WTC11 (cell line): ENCODE data around the gene PARD3B. TPM values are rescaled to one million over a fixed set of nuclear protein-coding genes. Genes with fewer than 3 reads are reported as not detected.

Experiments
- ATAC-seq: fragments of 200-7000 bp; cut with Tn5 transposase; 2 replicates; pipeline ENCODE4 v1.10.0; 2021; ENCODE audit warnings: mild to moderate bottlenecking, moderate library complexity
- CTCF ChIA-PET: fragments of 300-600 bp; sonication (Branson Sonifier 250); formaldehyde crosslinking; loops from one replicate; lab custom pipeline; 2021; ENCODE audit warnings: antibody characterized with exemption; lab: Charles Lee
- POLR2A ChIA-PET: fragments of 350-600 bp; sonication (Branson Sonifier 250); formaldehyde crosslinking; loops from one replicate; lab custom pipeline; 2021; ENCODE audit warnings: antibody characterized with exemption; lab: Charles Lee
- DNase-seq: peaks from one replicate; pipeline ENCODE4 v3.0.0; 2021; ENCODE audit warnings: low spot score
- H3K27ac Mint-ChIP-seq: 2 replicates; pipeline ENCODE4 v1.8.0; 2021; ENCODE audit warnings: mixed read lengths
- H3K27me3 Mint-ChIP-seq: 2 replicates; pipeline ENCODE4 v1.8.0; 2021; ENCODE audit warnings: low read depth, mild to moderate bottlenecking, moderate library complexity, mixed read lengths
- H3K36me3 Mint-ChIP-seq: 2 replicates; pipeline ENCODE4 v1.8.0; 2021; ENCODE audit warnings: mixed read lengths
- H3K4me1 Mint-ChIP-seq: 2 replicates; pipeline ENCODE4 v1.8.0; 2022; ENCODE audit warnings: mixed read lengths
- H3K4me3 Mint-ChIP-seq: 2 replicates; pipeline ENCODE4 v1.8.0; 2021; ENCODE audit warnings: mild to moderate bottlenecking, moderate library complexity, mixed read lengths
- H3K9me3 Mint-ChIP-seq: 2 replicates; pipeline ENCODE4 v1.8.0; 2021; ENCODE audit warnings: mixed read lengths
- E2F1 ChIP-seq: sonication (generic); formaldehyde crosslinking; IDR thresholded peaks from 2 replicates; pipeline ENCODE4 v1.8.0; 2022; ENCODE audit warnings: mild to moderate bottlenecking, missing genetic modification reagents
- ERG ChIP-seq: fragments of 250-450 bp; sonication (Bioruptor Pico); IDR thresholded peaks from 2 replicates; pipeline ENCODE4 v1.8.0; 2021; ENCODE audit warnings: mild to moderate bottlenecking
- GABPB1 ChIP-seq: sonication (generic); formaldehyde crosslinking; IDR thresholded peaks from 2 replicates; pipeline ENCODE4 v1.8.1; 2023; ENCODE audit warnings: mild to moderate bottlenecking, missing genetic modification reagents
- IRF2 ChIP-seq: sonication (generic); formaldehyde crosslinking; IDR thresholded peaks from 2 replicates; pipeline ENCODE4 v1.8.0; 2022; ENCODE audit warnings: low read depth, missing genetic modification reagents, borderline replicate concordance
- NR3C1 ChIP-seq: sonication (generic); formaldehyde crosslinking; conservative IDR thresholded peaks from 2 replicates; pipeline ENCODE4 v1.8.1; 2023; ENCODE audit warnings: low read depth, mild to moderate bottlenecking, missing genetic modification reagents
- RELA ChIP-seq: sonication (generic); formaldehyde crosslinking; IDR thresholded peaks from 2 replicates; pipeline ENCODE4 v1.8.1; 2022; ENCODE audit warnings: missing genetic modification reagents, mild to moderate bottlenecking, borderline replicate concordance
- SMAD3 ChIP-seq: sonication (generic); formaldehyde crosslinking; IDR thresholded peaks from 2 replicates; pipeline ENCODE4 v1.8.0; 2022; ENCODE audit warnings: missing genetic modification reagents, mild to moderate bottlenecking, borderline replicate concordance
- ZMAT4 ChIP-seq: fragments of 250-450 bp; sonication (Bioruptor Pico); IDR thresholded peaks from 2 replicates; pipeline ENCODE4 v1.9.0; 2021; ENCODE audit warnings: mild to moderate bottlenecking
- ZNF425 ChIP-seq: fragments of 250-450 bp; sonication (Bioruptor Pico); conservative IDR thresholded peaks from 2 replicates; pipeline ENCODE4 v1.9.0; 2021; ENCODE audit warnings: mild to moderate bottlenecking
- total RNA-seq: library from RNA; stranded (reverse); gene quantifications from 3 replicates; pipeline ENCODE4 v1.2.3, GENCODE V29; 2021
- TF ChIP-seq, protein P1 (sequence below): sonication (generic); formaldehyde crosslinking; IDR thresholded peaks from 2 replicates; pipeline ENCODE4 v1.8.1; 2022; ENCODE audit warnings: missing genetic modification reagents, borderline replicate concordance
- TF ChIP-seq, protein P2 (sequence below): fragments of 250-450 bp; sonication (Bioruptor Pico); IDR thresholded peaks from 2 replicates; pipeline ENCODE4 v1.9.0; 2021; ENCODE audit warnings: mild to moderate bottlenecking
- TF ChIP-seq, protein P3 (sequence below): sonication (generic); formaldehyde crosslinking; IDR thresholded peaks from 2 replicates; pipeline ENCODE4 v1.8.0; 2022; ENCODE audit warnings: mild to moderate bottlenecking, missing genetic modification reagents
- TF ChIP-seq, protein P4 (sequence below): sonication (generic); formaldehyde crosslinking; conservative IDR thresholded peaks from 2 replicates; pipeline ENCODE4 v1.8.1; 2022; ENCODE audit warnings: mild to moderate bottlenecking, missing genetic modification reagents

The PARD3B gene
- total RNA-seq, 1 experiment from 2014 or later = 5.6 TPM

- no peak overlapping the region for H3K4me3 Mint-ChIP-seq
- peaks cover 15% of the 10 kb centered on the region for H3K27me3 Mint-ChIP-seq
- CTCF ChIA-PET = no interaction called here
- H3K9me3 Mint-ChIP-seq = peaks cover 12% of the 10 kb centered on the region
- no peak for DNase-seq
- TF ChIP-seq E2F1 (CRISPR knock-in tag) (no peak), SMAD3 (CRISPR knock-in tag) (no peak), NR3C1 (CRISPR knock-in tag) (no peak), ZNF425 (no peak), RELA (no peak), GABPB1 (CRISPR knock-in tag) (no peak), ZMAT4 (CRISPR knock-in tag) (no peak), ERG (CRISPR knock-in tag) (no peak), IRF2 (no peak)
- TF ChIP-seq, protein P1, sequence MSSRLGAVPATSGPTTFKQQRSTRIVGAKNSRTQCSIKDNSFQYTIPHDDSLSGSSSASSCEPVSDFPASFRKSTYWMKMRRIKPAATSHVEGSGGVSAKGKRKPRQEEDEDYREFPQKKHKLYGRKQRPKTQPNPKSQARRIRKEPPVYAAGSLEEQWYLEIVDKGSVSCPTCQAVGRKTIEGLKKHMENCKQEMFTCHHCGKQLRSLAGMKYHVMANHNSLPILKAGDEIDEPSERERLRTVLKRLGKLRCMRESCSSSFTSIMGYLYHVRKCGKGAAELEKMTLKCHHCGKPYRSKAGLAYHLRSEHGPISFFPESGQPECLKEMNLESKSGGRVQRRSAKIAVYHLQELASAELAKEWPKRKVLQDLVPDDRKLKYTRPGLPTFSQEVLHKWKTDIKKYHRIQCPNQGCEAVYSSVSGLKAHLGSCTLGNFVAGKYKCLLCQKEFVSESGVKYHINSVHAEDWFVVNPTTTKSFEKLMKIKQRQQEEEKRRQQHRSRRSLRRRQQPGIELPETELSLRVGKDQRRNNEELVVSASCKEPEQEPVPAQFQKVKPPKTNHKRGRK (CRISPR knock-in tag) = no peak
- TF ChIP-seq, protein P2, sequence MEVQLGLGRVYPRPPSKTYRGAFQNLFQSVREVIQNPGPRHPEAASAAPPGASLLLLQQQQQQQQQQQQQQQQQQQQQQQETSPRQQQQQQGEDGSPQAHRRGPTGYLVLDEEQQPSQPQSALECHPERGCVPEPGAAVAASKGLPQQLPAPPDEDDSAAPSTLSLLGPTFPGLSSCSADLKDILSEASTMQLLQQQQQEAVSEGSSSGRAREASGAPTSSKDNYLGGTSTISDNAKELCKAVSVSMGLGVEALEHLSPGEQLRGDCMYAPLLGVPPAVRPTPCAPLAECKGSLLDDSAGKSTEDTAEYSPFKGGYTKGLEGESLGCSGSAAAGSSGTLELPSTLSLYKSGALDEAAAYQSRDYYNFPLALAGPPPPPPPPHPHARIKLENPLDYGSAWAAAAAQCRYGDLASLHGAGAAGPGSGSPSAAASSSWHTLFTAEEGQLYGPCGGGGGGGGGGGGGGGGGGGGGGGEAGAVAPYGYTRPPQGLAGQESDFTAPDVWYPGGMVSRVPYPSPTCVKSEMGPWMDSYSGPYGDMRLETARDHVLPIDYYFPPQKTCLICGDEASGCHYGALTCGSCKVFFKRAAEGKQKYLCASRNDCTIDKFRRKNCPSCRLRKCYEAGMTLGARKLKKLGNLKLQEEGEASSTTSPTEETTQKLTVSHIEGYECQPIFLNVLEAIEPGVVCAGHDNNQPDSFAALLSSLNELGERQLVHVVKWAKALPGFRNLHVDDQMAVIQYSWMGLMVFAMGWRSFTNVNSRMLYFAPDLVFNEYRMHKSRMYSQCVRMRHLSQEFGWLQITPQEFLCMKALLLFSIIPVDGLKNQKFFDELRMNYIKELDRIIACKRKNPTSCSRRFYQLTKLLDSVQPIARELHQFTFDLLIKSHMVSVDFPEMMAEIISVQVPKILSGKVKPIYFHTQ (CRISPR knock-in tag) = no peak
- TF ChIP-seq, protein P3, sequence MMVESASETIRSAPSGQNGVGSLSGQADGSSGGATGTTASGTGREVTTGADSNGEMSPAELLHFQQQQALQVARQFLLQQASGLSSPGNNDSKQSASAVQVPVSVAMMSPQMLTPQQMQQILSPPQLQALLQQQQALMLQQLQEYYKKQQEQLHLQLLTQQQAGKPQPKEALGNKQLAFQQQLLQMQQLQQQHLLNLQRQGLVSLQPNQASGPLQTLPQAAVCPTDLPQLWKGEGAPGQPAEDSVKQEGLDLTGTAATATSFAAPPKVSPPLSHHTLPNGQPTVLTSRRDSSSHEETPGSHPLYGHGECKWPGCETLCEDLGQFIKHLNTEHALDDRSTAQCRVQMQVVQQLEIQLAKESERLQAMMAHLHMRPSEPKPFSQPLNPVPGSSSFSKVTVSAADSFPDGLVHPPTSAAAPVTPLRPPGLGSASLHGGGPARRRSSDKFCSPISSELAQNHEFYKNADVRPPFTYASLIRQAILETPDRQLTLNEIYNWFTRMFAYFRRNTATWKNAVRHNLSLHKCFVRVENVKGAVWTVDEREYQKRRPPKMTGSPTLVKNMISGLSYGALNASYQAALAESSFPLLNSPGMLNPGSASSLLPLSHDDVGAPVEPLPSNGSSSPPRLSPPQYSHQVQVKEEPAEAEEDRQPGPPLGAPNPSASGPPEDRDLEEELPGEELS (CRISPR knock-in tag) = no peak
- TF ChIP-seq, protein P4, sequence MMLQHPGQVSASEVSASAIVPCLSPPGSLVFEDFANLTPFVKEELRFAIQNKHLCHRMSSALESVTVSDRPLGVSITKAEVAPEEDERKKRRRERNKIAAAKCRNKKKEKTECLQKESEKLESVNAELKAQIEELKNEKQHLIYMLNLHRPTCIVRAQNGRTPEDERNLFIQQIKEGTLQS (CRISPR knock-in tag) = no peak
- POLR2A ChIA-PET = no interaction called here
- ATAC-seq = no peak
- H3K36me3 Mint-ChIP-seq = peaks cover 8% of the 10 kb centered on the region
- H3K27ac Mint-ChIP-seq = no peak overlapping the region
- H3K4me1 Mint-ChIP-seq = peaks cover 15% of the 10 kb centered on the region
Measured at GRCh38 chr2:205441524-205441923, 896.2 kb downstream of the PARD3B start.
